GM12878 (cell line): ENCODE results near the gene NOM1. TPM values are rescaled to one million over a fixed set of nuclear protein-coding genes. Genes with fewer than 3 reads are reported as not detected.

ENCODE experiments used
- BACH1 ChIP-seq: fragments of 450-650 bp; IDR thresholded peaks from 2 replicates; pipeline ENCODE4 v1.6.1; 2017; ENCODE audit warnings: mild to moderate bottlenecking, borderline replicate concordance
- CEBPB ChIP-seq, 2 experiments: fragments of 150-350 bp in 1 of 2; IDR thresholded peaks; 2 replicates each; pipeline ENCODE4 v1.6.1; 2012 to 2014; ENCODE audit warnings: low read depth in 2 of 2, low read length in 2 of 2, borderline replicate concordance in 1 of 2, inconsistent platforms in 1 of 2
- DPF2 ChIP-seq: fragments of 450-650 bp; IDR thresholded peaks from 2 replicates; pipeline ENCODE4 v1.6.1; 2017; ENCODE audit warnings: mild to moderate bottlenecking
- EED ChIP-seq: sonication (generic); IDR thresholded peaks from 2 replicates; pipeline ENCODE4 v1.6.1; 2016; ENCODE audit warnings: antibody characterized with exemption, low read depth
- EP300 ChIP-seq, 2 experiments: fragments of 150-350 bp in 1 of 2; IDR thresholded peaks; 2 replicates each; pipeline ENCODE4 v1.6.1; 2011 to 2012; ENCODE audit warnings: low read depth in 2 of 2, low read length in 2 of 2, borderline replicate concordance in 1 of 2, improper control_type of control experiment in 1 of 2, inconsistent platforms in 1 of 2; ENCODE audit not compliant: control insufficient read depth in 1 of 2
- HDAC2 ChIP-seq: fragments of 200-600 bp; sonication (generic); IDR thresholded peaks from 2 replicates; pipeline ENCODE4 v1.6.1; 2017
- JUND ChIP-seq: IDR thresholded peaks from 2 replicates; pipeline ENCODE4 v1.6.1; 2012; ENCODE audit warnings: low read depth, mild to moderate bottlenecking, low read length, improper control_type of control experiment, moderate library complexity
- MEF2A ChIP-seq: IDR thresholded peaks from 2 replicates; pipeline ENCODE4 v1.6.1; 2011; ENCODE audit warnings: low read depth, mild to moderate bottlenecking, low read length, moderate library complexity; ENCODE audit not compliant: insufficient read depth
- NFIC ChIP-seq: IDR thresholded peaks from 2 replicates; pipeline ENCODE4 v1.6.1; 2012; ENCODE audit warnings: low read depth, mild to moderate bottlenecking, inconsistent platforms, low read length, moderate library complexity
- POU2F2 ChIP-seq: IDR thresholded peaks from 3 replicates; pipeline ENCODE4 v1.6.1; 2011; ENCODE audit warnings: low read depth, mild to moderate bottlenecking, low read length, borderline replicate concordance
- SIX5 ChIP-seq: IDR thresholded peaks from 2 replicates; pipeline ENCODE4 v1.6.1; 2011; ENCODE audit warnings: mild to moderate bottlenecking, low read depth, low read length, moderate library complexity; ENCODE audit not compliant: severe bottlenecking
- SMAD1 ChIP-seq: fragments of 450-650 bp; IDR thresholded peaks from 2 replicates; pipeline ENCODE4 v1.6.1; 2018; ENCODE audit warnings: mild to moderate bottlenecking, low read depth; ENCODE audit not compliant: partially characterized antibody
- SMC3 ChIP-seq: IDR thresholded peaks from 2 replicates; pipeline ENCODE4 v1.6.1; 2011; ENCODE audit warnings: low read length, improper control_type of control experiment, borderline replicate concordance
- TARDBP ChIP-seq: IDR thresholded peaks from 2 replicates; pipeline ENCODE4 v1.6.1; 2016; ENCODE audit warnings: borderline replicate concordance
- TCF12 ChIP-seq: IDR thresholded peaks from 2 replicates; pipeline ENCODE4 v1.6.1; 2011; ENCODE audit warnings: low read depth, mild to moderate bottlenecking, low read length
- TCF3 ChIP-seq: IDR thresholded peaks from 2 replicates; pipeline ENCODE4 v1.6.1; 2012; ENCODE audit warnings: low read depth, mild to moderate bottlenecking, low read length, borderline replicate concordance; ENCODE audit not compliant: insufficient read depth
- TCF7 ChIP-seq: IDR thresholded peaks from 2 replicates; pipeline ENCODE4 v1.6.1; 2014; ENCODE audit warnings: antibody characterized with exemption, borderline replicate concordance
- ZNF207 ChIP-seq: fragments of 450-650 bp; IDR thresholded peaks from 2 replicates; pipeline ENCODE4 v1.6.1; 2014; ENCODE audit warnings: antibody characterized with exemption, mild to moderate bottlenecking, borderline replicate concordance
- ZSCAN29 ChIP-seq: fragments of 450-650 bp; IDR thresholded peaks from 2 replicates; pipeline ENCODE4 v1.6.1; 2017; ENCODE audit warnings: mild to moderate bottlenecking, moderate library complexity
- polyA plus RNA-seq, 11 experiments: library from polyadenylated mRNA; depleted of rRNA in 4 of 11; unstranded in 6 of 11; stranded (reverse) in 5 of 11; fragments of >200 nt; fragmentation: Nextera tagmentation in 4 of 11; fragmentation: Illumina TruSeq in 1 of 11; extraction: Ambion mirVana in 4 of 11; extraction: Trizol in 1 of 11; gene quantifications; 1 replicate in 1 of 11; 2 replicates in 10 of 11; pipeline versions ENCODE4 v1.2.1 to v1.2.3, GENCODE V29; 2011 to 2016; ENCODE audit warnings: inconsistent platforms in 2 of 11, missing spikeins in 2 of 11, low read depth in 1 of 11
- total RNA-seq, 4 experiments: library from RNA; depleted of rRNA in 3 of 4; stranded (reverse); fragments of >200 nt in 3 of 4; fragmentation: Illumina TruSeq in 1 of 4; extraction: Trizol in 1 of 4; gene quantifications; 2 replicates each; pipeline versions ENCODE4 v1.2.1 to v1.2.3, GENCODE V29; 2013 to 2021
- TF ChIP-seq, protein P1 (sequence below): IDR thresholded peaks from 2 replicates; pipeline ENCODE4 v1.6.1; 2012; ENCODE audit warnings: low read depth, low read length, improper control_type of control experiment
- TF ChIP-seq, protein P2 (sequence below): fragments of 450-650 bp; IDR thresholded peaks from 2 replicates; pipeline ENCODE4 v1.6.1; 2017; ENCODE audit warnings: mild to moderate bottlenecking, moderate library complexity
- TF ChIP-seq, protein P3 (sequence below): fragments of 450-650 bp; IDR thresholded peaks from 2 replicates; pipeline ENCODE4 v1.6.1; 2017; ENCODE audit warnings: mild to moderate bottlenecking, low read depth, inconsistent platforms; ENCODE audit not compliant: poor library complexity, severe bottlenecking

NOM1 gene
- total and polyA plus RNA-seq, 10 of the 15 experiments (the other 5 are each of a cell fraction or from before 2014, with no cell fraction given) = 2.9 to 21.3 (median 17.8) TPM

DNA sequence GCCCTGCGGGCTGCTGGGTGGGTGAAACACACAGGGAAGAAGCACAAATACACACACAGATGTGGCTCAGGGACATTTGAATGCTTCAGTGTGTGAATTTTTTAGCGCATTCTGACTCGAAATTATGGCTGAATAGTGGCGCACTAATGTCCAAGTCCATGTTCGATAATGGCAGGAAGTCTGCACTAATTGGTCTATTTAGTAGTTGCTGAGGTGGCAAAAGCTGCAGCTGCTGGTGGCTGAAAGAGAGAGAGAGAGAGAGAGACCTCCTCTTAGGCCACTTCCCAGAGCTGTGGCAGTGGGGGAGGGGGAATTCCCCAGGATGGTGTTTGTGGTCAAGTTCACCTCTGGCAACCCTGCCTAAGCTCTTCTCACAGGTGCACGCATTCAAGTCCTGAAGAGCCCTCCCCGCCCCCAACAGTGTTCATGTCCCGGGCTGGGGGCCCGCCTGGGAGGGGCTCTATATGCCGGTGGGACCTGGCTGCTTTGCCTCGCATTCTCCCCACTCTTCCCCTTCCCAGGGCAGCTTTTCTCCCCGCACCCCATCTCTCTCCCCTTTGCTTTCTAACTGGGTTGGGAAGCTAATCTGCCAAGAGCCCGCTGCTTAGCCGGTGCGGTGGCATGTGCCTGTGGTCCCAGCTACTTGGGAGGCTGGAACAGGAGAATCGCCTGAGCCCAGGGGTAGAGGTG is 67.0 kb downstream of the NOM1 start (continued):
- no peak for TF ChIP-seq HDAC2
- TF ChIP-seq DPF2 = peak; percentile 91
- peak; percentile 95 for TF ChIP-seq TCF3
- no peak for TF ChIP-seq ZSCAN29
- no peak for TF ChIP-seq TCF7
- TF ChIP-seq TCF12 = peak; percentile 98
- peak; percentile 12; the same call in 1 of the 3 replicates for TF ChIP-seq POU2F2
- TF ChIP-seq, protein P1, sequence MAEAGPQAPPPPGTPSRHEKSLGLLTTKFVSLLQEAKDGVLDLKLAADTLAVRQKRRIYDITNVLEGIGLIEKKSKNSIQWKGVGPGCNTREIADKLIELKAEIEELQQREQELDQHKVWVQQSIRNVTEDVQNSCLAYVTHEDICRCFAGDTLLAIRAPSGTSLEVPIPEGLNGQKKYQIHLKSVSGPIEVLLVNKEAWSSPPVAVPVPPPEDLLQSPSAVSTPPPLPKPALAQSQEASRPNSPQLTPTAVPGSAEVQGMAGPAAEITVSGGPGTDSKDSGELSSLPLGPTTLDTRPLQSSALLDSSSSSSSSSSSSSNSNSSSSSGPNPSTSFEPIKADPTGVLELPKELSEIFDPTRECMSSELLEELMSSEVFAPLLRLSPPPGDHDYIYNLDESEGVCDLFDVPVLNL = no peak
- TF ChIP-seq, protein P2, sequence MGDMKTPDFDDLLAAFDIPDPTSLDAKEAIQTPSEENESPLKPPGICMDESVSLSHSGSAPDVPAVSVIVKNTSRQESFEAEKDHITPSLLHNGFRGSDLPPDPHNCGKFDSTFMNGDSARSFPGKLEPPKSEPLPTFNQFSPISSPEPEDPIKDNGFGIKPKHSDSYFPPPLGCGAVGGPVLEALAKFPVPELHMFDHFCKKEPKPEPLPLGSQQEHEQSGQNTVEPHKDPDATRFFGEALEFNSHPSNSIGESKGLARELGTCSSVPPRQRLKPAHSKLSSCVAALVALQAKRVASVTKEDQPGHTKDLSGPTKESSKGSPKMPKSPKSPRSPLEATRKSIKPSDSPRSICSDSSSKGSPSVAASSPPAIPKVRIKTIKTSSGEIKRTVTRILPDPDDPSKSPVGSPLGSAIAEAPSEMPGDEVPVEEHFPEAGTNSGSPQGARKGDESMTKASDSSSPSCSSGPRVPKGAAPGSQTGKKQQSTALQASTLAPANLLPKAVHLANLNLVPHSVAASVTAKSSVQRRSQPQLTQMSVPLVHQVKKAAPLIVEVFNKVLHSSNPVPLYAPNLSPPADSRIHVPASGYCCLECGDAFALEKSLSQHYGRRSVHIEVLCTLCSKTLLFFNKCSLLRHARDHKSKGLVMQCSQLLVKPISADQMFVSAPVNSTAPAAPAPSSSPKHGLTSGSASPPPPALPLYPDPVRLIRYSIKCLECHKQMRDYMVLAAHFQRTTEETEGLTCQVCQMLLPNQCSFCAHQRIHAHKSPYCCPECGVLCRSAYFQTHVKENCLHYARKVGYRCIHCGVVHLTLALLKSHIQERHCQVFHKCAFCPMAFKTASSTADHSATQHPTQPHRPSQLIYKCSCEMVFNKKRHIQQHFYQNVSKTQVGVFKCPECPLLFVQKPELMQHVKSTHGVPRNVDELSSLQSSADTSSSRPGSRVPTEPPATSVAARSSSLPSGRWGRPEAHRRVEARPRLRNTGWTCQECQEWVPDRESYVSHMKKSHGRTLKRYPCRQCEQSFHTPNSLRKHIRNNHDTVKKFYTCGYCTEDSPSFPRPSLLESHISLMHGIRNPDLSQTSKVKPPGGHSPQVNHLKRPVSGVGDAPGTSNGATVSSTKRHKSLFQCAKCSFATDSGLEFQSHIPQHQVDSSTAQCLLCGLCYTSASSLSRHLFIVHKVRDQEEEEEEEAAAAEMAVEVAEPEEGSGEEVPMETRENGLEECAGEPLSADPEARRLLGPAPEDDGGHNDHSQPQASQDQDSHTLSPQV = no peak
- no peak for TF ChIP-seq JUND
- peak; percentile 55; the same call in 1 of the 2 replicates for TF ChIP-seq MEF2A
- TF ChIP-seq TARDBP = 0 out of 2 replicates have a peak, but pooled peaks have one; percentile 40
- peak; percentile 42; the same call in 1 of the 2 replicates for TF ChIP-seq BACH1
- TF ChIP-seq, protein P3, sequence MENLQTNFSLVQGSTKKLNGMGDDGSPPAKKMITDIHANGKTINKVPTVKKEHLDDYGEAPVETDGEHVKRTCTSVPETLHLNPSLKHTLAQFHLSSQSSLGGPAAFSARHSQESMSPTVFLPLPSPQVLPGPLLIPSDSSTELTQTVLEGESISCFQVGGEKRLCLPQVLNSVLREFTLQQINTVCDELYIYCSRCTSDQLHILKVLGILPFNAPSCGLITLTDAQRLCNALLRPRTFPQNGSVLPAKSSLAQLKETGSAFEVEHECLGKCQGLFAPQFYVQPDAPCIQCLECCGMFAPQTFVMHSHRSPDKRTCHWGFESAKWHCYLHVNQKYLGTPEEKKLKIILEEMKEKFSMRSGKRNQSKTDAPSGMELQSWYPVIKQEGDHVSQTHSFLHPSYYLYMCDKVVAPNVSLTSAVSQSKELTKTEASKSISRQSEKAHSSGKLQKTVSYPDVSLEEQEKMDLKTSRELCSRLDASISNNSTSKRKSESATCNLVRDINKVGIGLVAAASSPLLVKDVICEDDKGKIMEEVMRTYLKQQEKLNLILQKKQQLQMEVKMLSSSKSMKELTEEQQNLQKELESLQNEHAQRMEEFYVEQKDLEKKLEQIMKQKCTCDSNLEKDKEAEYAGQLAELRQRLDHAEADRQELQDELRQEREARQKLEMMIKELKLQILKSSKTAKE = peak; percentile 55
- no peak for TF ChIP-seq SIX5
- TF ChIP-seq NFIC = peak; percentile 74
- TF ChIP-seq SMAD1 = no peak
- TF ChIP-seq SMC3 = no peak
- TF ChIP-seq ZNF207 = no peak
- TF ChIP-seq CEBPB (IDR thresholded peaks at IDR 0.05; ENCODE audit: borderline replicate concordance in 1 of 2, low read depth in 2 of 2, low read length in 2 of 2) = no peak
- TF ChIP-seq EED = peak; percentile 92
- TF ChIP-seq EP300 (IDR thresholded peaks at IDR 0.05; ENCODE audit: borderline replicate concordance in 1 of 2, control insufficient read depth in 1 of 2, low read depth in 2 of 2, low read length in 2 of 2) = peak; percentile 77 to 85
